ENCODE measurements around the gene MARCHF10. TPM values are rescaled to one million over a fixed set of nuclear protein-coding genes. Genes with fewer than 3 reads are reported as not detected.

The MARCHF10 gene
- total RNA-seq, 2 experiments from 2014 or later = not detected

GRCh38 chr17:62652251-62653001 is 155.7 kb downstream of the MARCHF10 start:
- H3K4me1 Mint-ChIP-seq (ENCODE audit: low read depth) = peaks cover 20% of the 10 kb centered on the region
- DNase-seq = peak in 6 of 14 experiments; percentile 12 to 62 (median 47)
- H3K27me3 ChIP-seq (ENCODE audit: control insufficient read depth in 1 of 2, insufficient read depth in 2 of 2, low read length in 2 of 2) = no peaks in the 10 kb centered on the region
- H3K9me3 Mint-ChIP-seq = no peaks in the 10 kb centered on the region
- ChIA-PET CTCF (no interaction called here), POLR2A (no interaction called here)
- TF ChIP-seq CTCF (IDR thresholded peaks at IDR 0.05) = no peak
- no peaks in the 10 kb centered on the region for H3K36me3 Mint-ChIP-seq (ENCODE audit: low read depth)
- no peak overlapping the region for H3K27ac ChIP-seq (ENCODE audit: low read depth in 1 of 2, low read length in 2 of 2)
- H3K9me3 ChIP-seq (ENCODE audit: control insufficient read depth in 1 of 2, insufficient read depth in 1 of 2, low read length in 2 of 2) = no peaks in the 10 kb centered on the region
- intact Hi-C loops (cut with DNase I, micrococcal nuclease) = no loop called here
- peak overlapping the region; percentile 72 for H3K27ac Mint-ChIP-seq
- H3K4me3 Mint-ChIP-seq = peak overlapping the region; percentile 92
- ATAC-seq (ENCODE audit: poor library complexity) = peak; percentile 31
- H3K36me3 ChIP-seq (ENCODE audit: insufficient read depth, low read length) = no peaks in the 10 kb centered on the region
- peak overlapping the region; percentile 73 for H3K4me3 ChIP-seq (ENCODE audit: low read length)
- peaks cover 21% of the 10 kb centered on the region for H3K4me1 ChIP-seq (ENCODE audit: insufficient read depth, low read length)
- no peaks in the 10 kb centered on the region for H3K27me3 Mint-ChIP-seq

Other genes with a start within 250 kb of the MARCHF10 start
- 1 to 10 TPM; 3.8 to 5.1 TPM for gene MRC2, start 180.6 kb downstream of the MARCHF10 start, total RNA-seq
- 10 to 100 TPM; 29.1 to 33.7 TPM for gene TANC2, start 157.9 kb upstream of the MARCHF10 start, total RNA-seq